ENCODE measurements around the gene STK32B. TPM values are rescaled to one million over a fixed set of nuclear protein-coding genes. Genes with fewer than 3 reads are reported as not detected.
"Not testable (repeated sequence)": the region's sequence is repeated elsewhere in the genome, so short reads cannot be mapped to it uniquely, and the experiment has no call there.

The STK32B gene
- polyA plus RNA-seq, 4 donors = 3.2 to 11.3 (median 9.8) TPM

GRCh38 chr4:5421416-5421815, 370.1 kb downstream of the STK32B start:
- no peak for DNase-seq (ENCODE audit: low read depth in 4 of 4, low spot score in 3 of 4)

- no peak for DNase-seq (ENCODE audit: low read depth in 4 of 4, low spot score in 3 of 4)
Measured at GRCh38 chr4:5422195-5422594, 370.9 kb downstream of the STK32B start.

GRCh38 chr4:5423670-5424069, 372.4 kb downstream of the STK32B start:
- DNase-seq (ENCODE audit: low read depth in 4 of 4, low spot score in 3 of 4) = no peak

- no peak for DNase-seq (ENCODE audit: low read depth in 4 of 4, low spot score in 3 of 4)
Measured at GRCh38 chr4:5424211-5424610, 372.9 kb downstream of the STK32B start.

DNA sequence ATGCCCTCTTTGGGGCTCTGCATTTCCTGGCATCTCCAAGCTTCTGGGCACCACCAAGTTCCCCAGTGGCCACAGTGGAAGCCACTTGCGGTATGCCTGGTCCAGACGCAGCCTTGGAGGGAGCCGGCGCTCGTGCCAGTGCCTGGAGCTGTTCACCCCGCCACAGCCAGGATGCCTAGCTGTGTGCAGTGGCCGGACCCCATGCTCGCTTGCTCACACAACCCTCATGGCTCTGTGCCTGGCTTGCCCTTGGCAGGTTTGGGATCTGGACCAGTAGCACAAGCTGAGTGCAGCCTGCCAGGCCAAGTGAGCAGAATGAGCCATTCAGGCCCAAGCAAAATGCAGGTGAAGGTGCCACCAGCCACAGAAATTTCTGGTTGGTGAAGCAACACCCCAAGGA, 373.6 kb downstream of the STK32B start:
- no peak for DNase-seq (ENCODE audit: low read depth in 4 of 4, low spot score in 3 of 4)

DNA sequence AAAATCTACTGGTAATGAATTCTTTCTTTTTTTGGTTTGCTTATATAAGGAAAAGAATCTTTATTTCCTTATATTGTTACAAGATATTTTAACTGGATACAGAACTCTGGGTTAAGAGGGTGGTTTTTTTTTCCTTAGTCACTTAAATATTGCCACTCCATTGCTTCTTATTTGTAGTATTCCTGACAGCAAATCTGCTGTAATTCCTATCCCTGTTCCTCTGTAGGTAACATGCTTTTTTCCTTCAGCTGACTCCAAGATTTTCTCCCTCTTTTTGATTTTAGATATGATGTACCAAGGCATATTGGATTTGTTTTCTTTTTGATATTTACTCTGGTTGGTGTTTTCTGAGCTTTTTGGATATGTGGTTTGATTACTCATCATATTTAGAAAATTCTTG, 378.5 kb downstream of the STK32B start:
- DNase-seq (ENCODE audit: low read depth in 4 of 4, low spot score in 3 of 4) = no peak

GRCh38 chr4:5433196-5433595, 381.9 kb downstream of the STK32B start:
- no peak for DNase-seq (ENCODE audit: low read depth in 4 of 4, low spot score in 3 of 4)

DNA sequence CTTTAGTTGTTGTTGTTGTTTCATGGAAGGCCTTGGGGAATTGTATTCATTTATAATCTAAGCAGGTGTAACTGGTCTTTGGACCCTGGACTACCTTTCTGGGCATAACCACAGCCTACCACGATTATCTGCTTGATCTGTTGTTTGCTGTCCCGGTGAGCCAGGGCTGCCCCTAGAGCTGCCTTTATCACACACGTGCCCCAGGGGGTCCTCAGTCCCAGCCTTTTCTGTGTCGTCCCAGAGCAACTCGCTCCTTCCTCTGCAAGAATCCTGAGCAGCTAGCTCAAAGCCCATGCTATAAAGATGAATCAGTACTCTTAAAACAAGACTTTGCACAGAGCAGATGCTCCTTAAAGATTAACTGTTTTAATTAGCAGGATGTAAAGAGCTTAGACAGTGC, 383.9 kb downstream of the STK32B start:
- no peak for DNase-seq (ENCODE audit: low read depth in 4 of 4, low spot score in 3 of 4)

- no peak for DNase-seq (ENCODE audit: low read depth in 4 of 4, low spot score in 3 of 4)
Measured at GRCh38 chr4:5435823-5436222, 384.5 kb downstream of the STK32B start.

DNA sequence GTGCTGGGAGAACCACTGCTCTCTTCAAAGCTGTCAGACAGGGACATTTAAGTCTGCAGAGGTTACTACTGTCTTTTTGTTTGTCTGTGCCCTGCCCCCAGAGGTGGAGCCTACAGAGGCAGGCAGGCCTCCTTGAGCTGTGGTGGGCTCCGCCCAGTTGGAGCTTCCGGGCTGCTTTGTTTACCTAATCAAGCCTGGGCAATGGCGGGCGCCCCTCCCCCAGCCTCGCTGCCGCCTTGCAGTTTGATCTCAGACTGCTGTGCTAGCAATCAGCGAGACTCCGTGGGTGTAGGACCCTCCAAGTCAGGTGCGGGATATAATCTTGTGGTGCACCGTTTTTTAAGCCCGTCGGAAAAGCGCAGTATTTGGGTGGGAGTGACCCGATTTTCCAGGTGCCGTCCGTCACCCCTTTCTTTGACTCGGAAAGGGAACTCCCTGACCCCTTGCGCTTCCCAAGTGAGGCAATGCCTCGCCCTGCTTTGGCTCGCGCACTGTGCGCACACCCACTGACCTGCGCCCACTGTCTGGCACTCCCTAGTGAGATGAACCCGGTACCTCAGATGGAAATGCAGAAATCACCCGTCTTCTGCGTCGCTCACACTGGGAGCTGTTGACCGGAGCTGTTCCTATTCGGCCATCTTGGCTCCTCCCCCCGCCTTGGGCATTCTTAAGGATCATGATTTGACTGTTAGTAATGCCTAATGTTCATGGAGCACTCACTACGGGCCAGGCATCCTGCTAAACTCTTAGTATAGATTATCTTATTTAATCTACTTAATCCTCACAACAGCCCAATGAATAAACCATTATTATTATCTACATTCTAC, 392.9 kb downstream of the STK32B start:
- not testable (repeated sequence) for DNase-seq (ENCODE audit: low read depth in 4 of 4, low spot score in 3 of 4)

DNA sequence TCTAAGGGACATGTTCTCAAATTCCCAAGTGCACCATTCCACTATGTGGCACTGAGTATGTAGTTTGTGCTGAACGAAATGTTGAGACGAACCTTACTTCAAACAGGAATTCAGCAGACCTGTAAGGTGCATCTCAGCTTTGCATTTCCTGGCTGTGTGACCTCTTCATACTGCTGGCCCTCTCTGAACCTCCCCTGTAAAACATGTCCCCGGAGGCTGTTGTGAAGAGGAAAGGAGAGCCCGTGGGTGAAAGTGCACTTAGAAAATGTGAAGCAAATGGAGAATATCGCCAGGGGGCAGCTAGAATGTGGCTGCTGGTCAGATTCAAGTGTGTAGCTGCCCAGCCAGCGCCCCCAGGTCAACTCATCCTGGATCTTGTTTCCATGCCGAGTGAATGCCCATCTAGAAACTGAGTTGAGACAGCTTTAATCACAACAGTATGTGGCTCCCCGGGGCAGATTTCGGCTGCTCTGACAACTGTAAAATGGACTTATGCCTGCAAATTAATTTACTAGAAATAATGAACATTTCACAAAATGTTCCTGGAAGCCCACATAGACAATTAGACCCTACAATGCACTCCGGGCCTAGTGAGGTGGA, 393.7 kb downstream of the STK32B start:
- DNase-seq (ENCODE audit: low read depth in 4 of 4, low spot score in 3 of 4) = no peak

DNA sequence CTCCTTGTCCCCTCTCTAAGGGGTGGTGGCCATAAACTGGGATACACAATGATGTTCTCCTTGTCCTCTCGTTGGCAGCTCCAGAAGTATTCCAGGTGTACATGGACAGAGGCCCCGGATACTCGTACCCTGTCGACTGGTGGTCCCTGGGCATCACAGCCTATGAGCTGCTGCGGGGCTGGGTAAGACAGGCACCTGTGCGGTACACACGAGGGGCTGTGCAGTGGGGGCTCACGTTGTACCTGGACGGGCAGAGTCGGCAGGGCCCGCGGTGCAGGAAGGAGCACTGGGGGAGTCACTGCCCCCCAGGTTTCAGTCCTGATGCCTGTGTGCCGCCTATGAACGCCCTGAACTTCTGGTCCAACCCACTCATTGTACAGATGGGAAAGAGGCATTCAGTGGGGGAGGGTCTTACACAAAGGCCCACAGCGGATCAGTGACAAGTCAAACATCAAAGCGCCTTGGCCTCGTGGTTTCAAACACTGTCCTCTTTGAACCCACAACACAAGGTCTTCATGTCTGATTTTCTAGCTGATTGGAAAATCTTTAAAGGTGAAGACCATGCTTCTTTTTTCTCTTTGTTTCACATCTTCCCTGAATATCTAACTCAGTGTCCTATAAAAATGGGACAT, 395.4 kb downstream of the STK32B start:
- DNase-seq (ENCODE audit: low read depth in 4 of 4, low spot score in 3 of 4) = no peak

DNA sequence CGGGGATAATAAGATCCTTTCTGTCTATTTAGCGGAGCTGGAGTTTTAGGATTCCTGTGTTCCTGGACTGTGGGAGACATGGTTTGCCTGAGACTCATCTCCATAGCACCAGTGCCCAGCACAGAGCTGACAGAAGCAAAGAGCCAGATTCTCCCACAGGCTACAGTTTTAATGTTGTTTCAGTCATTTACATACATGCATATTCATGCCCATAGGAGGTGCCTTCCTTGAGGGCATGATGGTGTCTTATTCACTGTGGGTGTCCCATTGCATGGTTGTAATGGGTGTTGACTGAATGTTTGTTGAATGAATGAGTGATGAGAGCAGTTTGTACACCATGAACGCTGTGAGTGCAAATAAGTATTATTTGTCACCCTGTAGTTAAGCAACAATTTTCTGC, 396.5 kb downstream of the STK32B start:
- no peak for DNase-seq (ENCODE audit: low read depth in 4 of 4, low spot score in 3 of 4)

GRCh38 chr4:5448221-5448620, 396.9 kb downstream of the STK32B start:
- DNase-seq (ENCODE audit: low read depth in 4 of 4, low spot score in 3 of 4) = no peak

DNA sequence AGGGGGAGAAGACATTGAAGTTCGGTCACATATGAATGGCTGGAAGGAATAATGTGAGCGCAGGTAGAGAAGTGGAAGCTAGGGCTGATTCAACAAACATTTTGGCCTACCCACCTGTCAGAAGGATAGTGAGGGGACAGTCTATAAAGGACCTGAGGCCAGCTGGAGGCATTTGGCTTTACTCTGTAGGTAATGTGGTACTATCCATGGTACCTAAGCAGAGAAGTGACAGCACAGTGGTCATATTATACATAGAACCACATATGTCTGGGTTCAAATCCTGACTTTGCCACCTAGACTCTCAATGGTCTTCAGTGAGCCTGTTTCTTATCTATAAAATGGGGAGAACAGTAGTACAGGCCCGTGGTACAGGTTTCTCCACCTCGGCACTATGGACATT, 400.0 kb downstream of the STK32B start:
- no peak for DNase-seq (ENCODE audit: low read depth in 4 of 4, low spot score in 3 of 4)

DNA sequence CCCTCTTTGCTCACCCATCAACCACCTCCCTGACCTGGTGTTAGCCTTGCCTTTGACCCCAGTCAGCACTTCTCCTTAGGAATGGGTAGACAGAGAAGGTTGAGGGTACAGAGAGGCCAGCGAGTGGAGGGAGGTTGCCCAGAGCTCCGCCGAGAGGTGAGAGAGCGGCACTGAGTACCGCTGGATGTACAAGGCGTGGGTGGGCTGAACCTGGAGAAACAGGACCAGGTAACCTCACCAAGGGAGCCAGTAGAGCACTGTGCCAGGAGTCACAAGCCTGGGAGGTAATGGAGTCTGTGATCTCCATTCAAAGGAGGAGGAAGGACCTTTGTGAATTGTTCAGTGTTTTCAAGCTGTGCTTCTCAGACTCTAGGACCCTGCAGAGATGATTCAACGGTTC, 400.9 kb downstream of the STK32B start:
- DNase-seq (ENCODE audit: low read depth in 4 of 4, low spot score in 3 of 4) = no peak

- DNase-seq (ENCODE audit: low read depth in 4 of 4, low spot score in 3 of 4) = no peak
Measured at GRCh38 chr4:5455003-5455585, 403.8 kb downstream of the STK32B start.

DNA sequence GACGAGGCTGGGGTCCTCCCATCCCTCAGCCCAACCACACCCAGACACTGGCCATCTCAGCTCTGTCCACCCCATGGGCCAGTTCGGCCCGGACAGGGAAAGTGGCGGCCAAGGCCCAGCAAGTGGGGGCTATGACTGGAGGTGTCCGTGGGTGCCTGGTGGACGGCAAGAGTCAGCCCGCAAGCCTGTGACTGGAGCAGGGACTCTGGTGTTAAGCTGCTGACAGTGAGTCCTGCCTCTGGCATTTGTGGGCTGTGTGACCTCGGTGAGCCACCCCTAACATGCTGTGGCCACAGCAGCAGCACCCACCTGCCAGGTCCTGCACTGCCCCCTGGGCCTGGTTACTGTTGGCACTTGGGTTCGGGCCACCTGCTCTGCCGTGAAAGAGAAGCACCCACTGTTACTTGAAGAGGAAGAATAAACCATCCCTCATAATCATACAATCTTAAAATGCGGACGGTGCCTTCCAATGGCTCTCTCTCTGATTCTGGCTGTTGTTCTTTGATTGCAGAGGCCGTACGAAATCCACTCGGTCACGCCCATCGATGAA, 405.1 kb downstream of the STK32B start:
- DNase-seq (ENCODE audit: low read depth in 4 of 4, low spot score in 3 of 4) = no peak

- no peak for DNase-seq (ENCODE audit: low read depth in 4 of 4, low spot score in 3 of 4)
Measured at GRCh38 chr4:5458676-5459075, 407.4 kb downstream of the STK32B start.

GRCh38 chr4:5459236-5459635, 408.0 kb downstream of the STK32B start:
- no peak for DNase-seq (ENCODE audit: low read depth in 4 of 4, low spot score in 3 of 4)

- no peak for DNase-seq (ENCODE audit: low read depth in 4 of 4, low spot score in 3 of 4)
Measured at GRCh38 chr4:5460106-5460801, 409.0 kb downstream of the STK32B start.

All from left renal pelvis (tissue), 4 donors.